Loucy (cell line): ENCODE data around the gene DCST1.

Experiments
- CTCF ChIP-seq: fragments of 200-600 bp; sonication (generic); conservative IDR thresholded peaks from 2 replicates; pipeline ENCODE4 v1.5.1; 2014; ENCODE audit warnings: mild to moderate bottlenecking, antibody characterized with exemption, low read length
- EZH2phosphoT487 ChIP-seq: fragments of 200-600 bp; IDR thresholded peaks from 2 replicates; pipeline ENCODE4 v1.6.1; 2018; ENCODE audit warnings: antibody characterized with exemption, mild to moderate bottlenecking, moderate library complexity, borderline replicate concordance

- TF ChIP-seq CTCF (no peak), EZH2phosphoT487 (no peak)
Measured at GRCh38 chr1:155008015-155008941, 25.3 kb upstream of the DCST1 start.
